SK-N-SH (cell line): Measurements from ENCODE around the gene RCOR2. TPM values are rescaled to one million over a fixed set of nuclear protein-coding genes. Genes with fewer than 3 reads are reported as not detected.

Experiments
- CTCF ChIA-PET: fragments of 300-600, 350-600 bp; formaldehyde crosslinking; extraction: SDS; loops from one replicate; lab custom pipeline; 2021; lab: Yijun Ruan, JAX
- POLR2A ChIA-PET: fragments of 350-600 bp; sonication (Branson Sonifier 250); formaldehyde crosslinking; extraction: SDS; loops from one replicate; lab custom pipeline; 2020; ENCODE audit warnings: antibody characterized with exemption, inconsistent platforms; lab: Yijun Ruan, JAX
- DNase-seq: peaks from one replicate; pipeline ENCODE4 v3.0.0; 2012
- H2AFZ ChIP-seq: fragments of 200-600 bp; sonication (generic); 2 replicates; pipeline ENCODE4 v1.8.1; 2016; ENCODE audit warnings: antibody characterized with exemption, mild to moderate bottlenecking, low read depth
- H3F3A ChIP-seq: fragments of 200-600 bp; sonication (generic); replicated peaks from 2 replicates; pipeline ENCODE3; 2016; ENCODE audit warnings: antibody characterized with exemption, mild to moderate bottlenecking; ENCODE audit not compliant: insufficient read depth
- H3K27ac ChIP-seq, 2 experiments: fragments of 200-500 bp in 1 of 2; fragments of 200-600 bp in 1 of 2; sonication (Bioruptor generic) in 1 of 2; sonication (generic), shearing (Covaris generic) in 1 of 2; 2 replicates each; pipeline versions ENCODE4 v1.5.1 to v1.6.1; 2014 to 2016; ENCODE audit warnings: low read depth in 2 of 2, inconsistent platforms in 1 of 2, low read length in 1 of 2, mild to moderate bottlenecking in 1 of 2, mixed read lengths in 1 of 2
- H3K27me3 ChIP-seq: fragments of 200-600 bp; sonication (generic), shearing (Covaris generic); 2 replicates; pipeline ENCODE4 v1.6.1; 2016; ENCODE audit warnings: mixed run types; ENCODE audit not compliant: insufficient read depth
- H3K36me3 ChIP-seq, 2 experiments: fragments of 200-500 bp in 1 of 2; fragments of 200-600 bp in 1 of 2; sonication (Bioruptor generic) in 1 of 2; sonication (generic) in 1 of 2; replicated peaks in 1 of 2; 2 replicates each; pipeline versions ENCODE3 to v1.5.1; 2014 to 2016; ENCODE audit warnings: low read length in 1 of 2, mild to moderate bottlenecking in 1 of 2; ENCODE audit not compliant: insufficient read depth in 2 of 2, control insufficient read depth in 1 of 2
- H3K4me1 ChIP-seq, 2 experiments: fragments of 200-500 bp in 1 of 2; fragments of 200-600 bp in 1 of 2; sonication (Bioruptor generic) in 1 of 2; sonication (generic), shearing (Covaris generic) in 1 of 2; 2 replicates each; pipeline versions ENCODE4 v1.5.1 to v1.6.1; 2014 to 2016; ENCODE audit warnings: low read depth in 1 of 2, low read length in 1 of 2, mixed run types in 1 of 2; ENCODE audit not compliant: insufficient read depth in 2 of 2, control insufficient read depth in 1 of 2
- H3K4me2 ChIP-seq: fragments of 200-600 bp; sonication (generic), shearing (Covaris generic); 2 replicates; pipeline ENCODE4 v1.6.1; 2017; ENCODE audit warnings: mixed run types
- H3K4me3 ChIP-seq, 2 experiments: fragments of 200-500 bp in 1 of 2; fragments of 200-600 bp in 1 of 2; sonication (Bioruptor generic) in 1 of 2; sonication (generic), shearing (Covaris generic) in 1 of 2; 2 replicates each; pipeline versions ENCODE4 v1.5.1 to v1.8.1; 2014 to 2016; ENCODE audit warnings: low read depth in 2 of 2, inconsistent platforms in 1 of 2, low read length in 1 of 2, mild to moderate bottlenecking in 1 of 2, mixed read lengths in 1 of 2, moderate library complexity in 1 of 2
- H3K79me2 ChIP-seq: fragments of 200-600 bp; sonication (generic); 2 replicates; pipeline ENCODE4 v1.8.1; 2017; ENCODE audit warnings: mild to moderate bottlenecking; ENCODE audit not compliant: insufficient read depth
- H3K9ac ChIP-seq: fragments of 200-600 bp; sonication (generic); 2 replicates; pipeline ENCODE4 v1.6.1; 2017; ENCODE audit warnings: mixed run types
- H3K9me2 ChIP-seq: fragments of 200-600 bp; sonication (generic); 2 replicates; pipeline ENCODE4 v1.6.1; 2017; ENCODE audit warnings: mixed run types
- H3K9me3 ChIP-seq: fragments of 200-600 bp; sonication (generic); 2 replicates; pipeline ENCODE4 v1.6.1; 2017; ENCODE audit warnings: mixed run types, mild to moderate bottlenecking, moderate library complexity
- H4K20me1 ChIP-seq: fragments of 200-600 bp; sonication (generic); 2 replicates; pipeline ENCODE4 v1.6.1; 2017; ENCODE audit warnings: mild to moderate bottlenecking, mixed run types; ENCODE audit not compliant: insufficient read depth
- CHD2 ChIP-seq: fragments of 150-350 bp; IDR thresholded peaks from 2 replicates; pipeline ENCODE4 v1.6.1; 2018; ENCODE audit warnings: low read length; ENCODE audit not compliant: partially characterized antibody
- ELF1 ChIP-seq: IDR thresholded peaks from 2 replicates; pipeline ENCODE4 v1.4.0; 2012
- FOSL2 ChIP-seq: IDR thresholded peaks from 2 replicates; pipeline ENCODE4 v1.4.0; 2012; ENCODE audit warnings: low read depth, mild to moderate bottlenecking, moderate library complexity, borderline replicate concordance
- FOXM1 ChIP-seq: IDR thresholded peaks from 2 replicates; pipeline ENCODE4 v1.4.0; 2012; ENCODE audit warnings: low read depth, mild to moderate bottlenecking
- GATA2 ChIP-seq: sonication (generic); formaldehyde crosslinking; IDR thresholded peaks from 2 replicates; pipeline ENCODE4 v1.5.0; 2020; ENCODE audit warnings: mild to moderate bottlenecking, missing genetic modification reagents
- MXI1 ChIP-seq: IDR thresholded peaks from 2 replicates; pipeline ENCODE4 v1.6.1; 2012; ENCODE audit warnings: mild to moderate bottlenecking, low read depth, low read length, improper control_type of control experiment
- RAD21 ChIP-seq: IDR thresholded peaks from 2 replicates; pipeline ENCODE4 v1.6.1; 2012; ENCODE audit warnings: mild to moderate bottlenecking, low read length
- RCOR1 ChIP-seq: fragments of 150-350 bp; IDR thresholded peaks from 2 replicates; pipeline ENCODE4 v1.6.1; 2017; ENCODE audit warnings: antibody characterized with exemption, low read length
- RFX5 ChIP-seq: IDR thresholded peaks from 2 replicates; pipeline ENCODE4 v1.6.1; 2012; ENCODE audit warnings: mild to moderate bottlenecking, improper control_type of control experiment, low read length
- SIN3A ChIP-seq: IDR thresholded peaks from 2 replicates; pipeline ENCODE4 v1.6.1; 2012; ENCODE audit warnings: low read depth, mild to moderate bottlenecking, low read length, moderate library complexity, borderline replicate concordance
- SMC3 ChIP-seq: IDR thresholded peaks from 2 replicates; pipeline ENCODE4 v1.6.1; 2012; ENCODE audit warnings: low read depth, low read length, improper control_type of control experiment
- TCF12 ChIP-seq: IDR thresholded peaks from 2 replicates; pipeline ENCODE4 v1.4.0; 2012
- WGBS: methylation state at CpG from one replicate; pipeline ENCODE4 v1.1.6; 2017; ENCODE audit warnings: low lambda C conversion rate; 5-methylcytosine and 5-hydroxymethylcytosine counted together
- polyA plus RNA-seq, 3 experiments: library from polyadenylated mRNA; depleted of rRNA; stranded (reverse); fragments of >200 nt; gene quantifications; 2 replicates each; pipeline ENCODE4 v1.2.3, GENCODE V29; 2012
- TF ChIP-seq, protein P1 (sequence below): fragments of 200-600 bp; sonication (generic); IDR thresholded peaks from 2 replicates; pipeline ENCODE4 v1.6.1; 2017; ENCODE audit warnings: antibody characterized with exemption, mild to moderate bottlenecking, moderate library complexity
- TF ChIP-seq, protein P2 (sequence below): IDR thresholded peaks from 2 replicates; pipeline ENCODE4 v1.4.0; 2012; ENCODE audit warnings: low read depth
- TF ChIP-seq, protein P3 (sequence below): IDR thresholded peaks from 2 replicates; pipeline ENCODE4; 2012

RCOR2 gene
- polyA plus RNA-seq, 1 of the 3 experiments (the other 2 are of a cell fraction), result 1.1 TPM

DNA sequence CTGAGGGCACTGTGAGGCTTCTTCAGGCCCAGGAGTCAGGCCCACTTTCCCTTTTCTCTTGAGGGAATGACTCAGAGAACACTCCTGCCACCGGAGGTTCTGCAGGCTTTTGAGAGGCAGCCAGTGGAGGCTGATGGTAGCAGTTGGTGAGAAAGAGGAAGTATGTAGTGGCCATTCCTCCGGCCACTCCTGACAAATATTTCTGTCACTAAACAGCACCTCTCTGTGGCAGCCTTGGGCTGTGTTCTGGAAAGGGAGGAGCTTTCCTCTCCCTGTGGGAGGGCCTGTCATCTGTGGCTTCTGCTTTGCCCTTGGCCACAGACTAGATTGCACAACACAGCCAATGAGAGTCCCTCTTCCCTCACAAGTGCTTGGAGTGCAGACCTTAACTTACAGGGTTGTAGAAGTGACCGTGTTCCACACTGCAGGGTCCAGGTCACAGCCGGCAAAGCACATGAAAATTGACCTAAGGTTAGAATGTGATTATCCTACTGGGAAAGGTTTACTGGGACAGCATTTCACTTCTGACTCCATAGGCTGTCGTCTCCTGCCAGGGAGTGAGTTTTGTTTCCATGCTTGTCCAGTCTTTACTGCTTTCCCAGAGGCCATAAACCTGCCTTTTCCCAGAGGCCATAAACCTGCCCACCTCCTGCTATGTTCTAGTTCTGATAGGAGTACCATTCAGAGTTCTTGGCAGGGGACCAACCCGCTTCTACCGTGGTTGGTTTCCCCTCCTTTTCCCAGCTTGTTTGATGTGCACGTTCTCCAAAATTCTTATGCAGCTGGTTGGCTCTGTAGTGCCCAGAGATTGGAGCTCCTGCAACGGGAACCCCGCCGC is 44.8 kb downstream of the RCOR2 start:
- POLR2A ChIA-PET, result interaction anchor here (0.5 to 1.0 kb wide), 3 partner anchors 34 to 96 kb away, joined by 3 to 4 read pairs (median 3); partner anchors contain the start of genes MARK2 and RCOR2
- no peak overlapping the region for H3K4me3 ChIP-seq
- DNase-seq, result peak; percentile 80
- no peak overlapping the region for H2AFZ ChIP-seq
- peaks cover 81% of the 10 kb centered on the region for H4K20me1 ChIP-seq
- no peaks in the 10 kb centered on the region for H3K9me3 ChIP-seq
- no peaks in the 10 kb centered on the region for H3K9me2 ChIP-seq
- CTCF ChIA-PET, result interaction anchor here (0.6 to 5.4 kb wide), 12 partner anchors 10 to 73 kb away, joined by 3 to 23 read pairs (median 4); partner anchors contain the start of gene MARK2
- H3K79me2 ChIP-seq, result peaks cover 77% of the 10 kb centered on the region
- H3K27ac ChIP-seq, result peak overlapping the region; percentile 25 to 65; a peak in 3 of 4 replicates
- TF ChIP-seq SIN3A (peak; percentile 46; the same call in 1 of the 2 replicates), ELF1 (peak; percentile 29; the same call in 1 of the 2 replicates), TCF12 (peak; percentile 58), RFX5 (no peak; the same call in 1 of the 2 replicates), SMC3 (peak; percentile 43; the same call in 1 of the 2 replicates), FOXM1 (no peak), RAD21 (peak; percentile 71), FOSL2 (peak; percentile 70; the same call in 1 of the 2 replicates), CHD2 (peak; percentile 59), MXI1 (peak; percentile 84; the same call in 1 of the 2 replicates), GATA2 (no peak), RCOR1 (peak; percentile 68)
- TF ChIP-seq, protein P1, sequence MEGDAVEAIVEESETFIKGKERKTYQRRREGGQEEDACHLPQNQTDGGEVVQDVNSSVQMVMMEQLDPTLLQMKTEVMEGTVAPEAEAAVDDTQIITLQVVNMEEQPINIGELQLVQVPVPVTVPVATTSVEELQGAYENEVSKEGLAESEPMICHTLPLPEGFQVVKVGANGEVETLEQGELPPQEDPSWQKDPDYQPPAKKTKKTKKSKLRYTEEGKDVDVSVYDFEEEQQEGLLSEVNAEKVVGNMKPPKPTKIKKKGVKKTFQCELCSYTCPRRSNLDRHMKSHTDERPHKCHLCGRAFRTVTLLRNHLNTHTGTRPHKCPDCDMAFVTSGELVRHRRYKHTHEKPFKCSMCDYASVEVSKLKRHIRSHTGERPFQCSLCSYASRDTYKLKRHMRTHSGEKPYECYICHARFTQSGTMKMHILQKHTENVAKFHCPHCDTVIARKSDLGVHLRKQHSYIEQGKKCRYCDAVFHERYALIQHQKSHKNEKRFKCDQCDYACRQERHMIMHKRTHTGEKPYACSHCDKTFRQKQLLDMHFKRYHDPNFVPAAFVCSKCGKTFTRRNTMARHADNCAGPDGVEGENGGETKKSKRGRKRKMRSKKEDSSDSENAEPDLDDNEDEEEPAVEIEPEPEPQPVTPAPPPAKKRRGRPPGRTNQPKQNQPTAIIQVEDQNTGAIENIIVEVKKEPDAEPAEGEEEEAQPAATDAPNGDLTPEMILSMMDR, result peak; percentile 53
- TF ChIP-seq, protein P2, sequence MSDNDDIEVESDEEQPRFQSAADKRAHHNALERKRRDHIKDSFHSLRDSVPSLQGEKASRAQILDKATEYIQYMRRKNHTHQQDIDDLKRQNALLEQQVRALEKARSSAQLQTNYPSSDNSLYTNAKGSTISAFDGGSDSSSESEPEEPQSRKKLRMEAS, result peak; percentile 25; the same call in 1 of the 2 replicates
- TF ChIP-seq, protein P3, sequence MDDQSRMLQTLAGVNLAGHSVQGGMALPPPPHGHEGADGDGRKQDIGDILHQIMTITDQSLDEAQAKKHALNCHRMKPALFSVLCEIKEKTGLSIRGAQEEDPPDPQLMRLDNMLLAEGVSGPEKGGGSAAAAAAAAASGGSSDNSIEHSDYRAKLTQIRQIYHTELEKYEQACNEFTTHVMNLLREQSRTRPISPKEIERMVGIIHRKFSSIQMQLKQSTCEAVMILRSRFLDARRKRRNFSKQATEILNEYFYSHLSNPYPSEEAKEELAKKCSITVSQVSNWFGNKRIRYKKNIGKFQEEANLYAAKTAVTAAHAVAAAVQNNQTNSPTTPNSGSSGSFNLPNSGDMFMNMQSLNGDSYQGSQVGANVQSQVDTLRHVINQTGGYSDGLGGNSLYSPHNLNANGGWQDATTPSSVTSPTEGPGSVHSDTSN, result peak; percentile 41
- 36% methylated on average over 11 of the region's 11 CpGs for WGBS
- H3K4me1 ChIP-seq, result peaks cover 16 to 34% of the 10 kb centered on the region in 2 experiments; a peak in 3 of 4 replicates
- peak overlapping the region; percentile 35 for H3K4me2 ChIP-seq
- no peaks in the 10 kb centered on the region for H3K27me3 ChIP-seq
- no peak overlapping the region for H3K9ac ChIP-seq
- H3F3A ChIP-seq, result no peaks in the 10 kb centered on the region
- peaks cover 0 to 3% of the 10 kb centered on the region in 2 experiments for H3K36me3 ChIP-seq
